Heart right ventricle (tissue), 16 donors: ENCODE results near the gene GK. TPM values are rescaled to one million over a fixed set of nuclear protein-coding genes. Genes with fewer than 3 reads are reported as not detected.
"Not testable (repeated sequence)": the region's sequence is repeated elsewhere in the genome, so short reads cannot be mapped to it uniquely, and the experiment has no call there.

Source experiments
- ATAC-seq, 8 donors: fragments of 200-7000 bp; cut with Tn5 transposase; one replicate each; pipeline ENCODE4 v1.9.1; 2020; ENCODE audit warnings: mild to moderate bottlenecking in 8 of 8, moderate library complexity in 8 of 8, moderate number of reproducible peaks in 1 of 8
- DNase-seq, 2 donors: peaks; one replicate each; pipeline ENCODE4 v3.0.0-alpha.2; 2020
- H3K27ac ChIP-seq, 10 donors: fragments of 200-600 bp; sonication (generic) in 2 of 10; one replicate each; pipeline versions ENCODE4 v1.5.0 to v1.8.0; 2020 to 2022; ENCODE audit warnings: mild to moderate bottlenecking in 3 of 10
- H3K27me3 ChIP-seq, 7 donors: fragments of 200-600 bp; one replicate each; pipeline ENCODE4 v1.8.0; 2021 to 2022; ENCODE audit warnings: mild to moderate bottlenecking in 2 of 7
- H3K36me3 ChIP-seq, 9 donors: fragments of 200-600 bp; sonication (generic) in 1 of 9; one replicate each; pipeline versions ENCODE4 v1.5.0 to v1.8.0; 2020 to 2022; ENCODE audit warnings: mild to moderate bottlenecking in 2 of 9
- H3K4me1 ChIP-seq, 9 donors: fragments of 200-600 bp; sonication (generic) in 1 of 9; one replicate each; pipeline versions ENCODE4 v1.5.0 to v1.8.0; 2020 to 2022; ENCODE audit warnings: mild to moderate bottlenecking in 4 of 9
- H3K4me3 ChIP-seq, 10 donors: fragments of 200-600 bp; sonication (generic) in 2 of 10; one replicate each; pipeline versions ENCODE4 v1.5.0 to v1.8.0; 2020 to 2022; ENCODE audit warnings: mild to moderate bottlenecking in 7 of 10, moderate library complexity in 2 of 10
- H3K9me3 ChIP-seq, 11 donors: fragments of 200-600 bp in 10 of 11; sonication (generic) in 2 of 11; one replicate each; pipeline versions ENCODE4 v1.5.0 to v1.8.0; 2013 to 2022; ENCODE audit warnings: mild to moderate bottlenecking in 2 of 11, control low read depth in 1 of 11, moderate library complexity in 1 of 11
- CTCF ChIP-seq, 9 donors: fragments of 200-600 bp; sonication (generic) in 2 of 9; IDR thresholded peaks; one replicate each; pipeline versions ENCODE4 v1.5.0 to v1.8.0; 2021 to 2022; ENCODE audit warnings: antibody characterized with exemption in 9 of 9, mild to moderate bottlenecking in 5 of 9, moderate library complexity in 1 of 9
- WGBS, 2 donors: extraction: QIAGEN DNeasy Blood & Tissue Kit; methylation state at CpG; one replicate each; pipeline ENCODE4 v1.1.7; 2013; ENCODE audit warnings: inconsistent platforms in 1 of 2; 5-methylcytosine and 5-hydroxymethylcytosine counted together
- intact Hi-C, 10 donors: fragments of 100-400 bp; cut with DNase I; formaldehyde crosslinking; loops; one replicate each; pipeline versions ENCODE4 v1.11.1 to v1.14.2; 2022
- polyA plus RNA-seq, 2 donors: library from polyadenylated mRNA; stranded (reverse); fragments of 200-250 nt; gene quantifications; one replicate each; pipeline ENCODE4 v1.2.3, GENCODE V29; 2013
- total RNA-seq, 10 donors: library from RNA; stranded (reverse); fragmentation: NEBNext Ultra II Directional in 3 of 10; extraction: Animal tissue kit (Norgen Biotek cat#: 25700) in 3 of 10; gene quantifications; one replicate each; pipeline versions ENCODE4 v1.2.1 to v1.2.4, GENCODE V29; 2021 to 2023
- donor health status: Arrhythmogenic right ventricular cardiomyopathy.
- donor health status: ischemic (EF 13 %, LVEDD 7.1; RV severe dilation, severe dysfunction).
- donor health status: healthy with polysubstance abuse.
- donor health status: DM: no; HTN: yes; CAD: no.
- donor health status: DM: no; HTN: no; CAD: no.
- donor health status: ischemic (EF 25% LVEDD 6.9; RV normal size, moderate dysfunction).
- donor health status: ischemic (EF 25% LVEDD 5.7; RV mildly dilated, moderate dysfunction).
- donor health status: healthy.
- donor health status: DM: yes; HTN: yes; CAD: no.
- donor health status: Ischemic cardiomyopathy.
- donor health status: ischemic (EF 35%, LVEDD 5.7; RV mildly dilated, moderate dysfunction).
- donor health status: nonischemic (EF 11% LVEDD 7.7; RV severe dilation, severe dysfunction).
- donor health status: DM: yes; HTN: yes; CAD: no.
- donor health status: PGD.
- donor health status: ischemic (EF 29% LVEDD 5.4; RV normal size, mild dysfunction).
- donor health status: nonischemic (EF 23%, LVEDD 6.1; RV moderate dilation, normal function).

The GK gene
- total and polyA plus RNA-seq, 12 donors, result 3.6 to 13.6 (median 9.6) TPM

- Histone ChIP-seq H3K9me3 (peaks cover 0 to 3% (median 0%) of the 10 kb centered on the region in 11 donors), H3K4me1 (peaks cover 0 to 8% (median 0%) of the 10 kb centered on the region in 9 donors), H3K27me3 (no peaks in the 10 kb centered on the region), H3K27ac (no peak overlapping the region), H3K36me3 (no peaks in the 10 kb centered on the region), H3K4me3 (no peak overlapping the region)
- intact Hi-C loops, result loop anchor here in 4 of 10 donors (5.0 to 10.0 kb wide), 3 partner anchors 72 to 79 kb away; no protein-coding TSS in a partner anchor
- ATAC-seq, result no peak
- DNase-seq, result no peak
- TF ChIP-seq CTCF (IDR thresholded peaks at IDR 0.05), result peak in 8 of 9 donors; percentile 16 to 44 (median 34)
- WGBS, 2 donors, result 62 to 64% methylated on average over 4 of the region's 4 CpGs
These were observed 17.6 kb upstream of the GK start for GRCh38 chrX:30635630-30636029.

GRCh38 chrX:30637874-30638815 lies 15.1 kb upstream of the GK start:
- peaks cover 0 to 3% (median 0%) of the 10 kb centered on the region in 11 donors for H3K9me3 ChIP-seq
- H3K27ac ChIP-seq, result peak overlapping the region in 1 of 10 donors; percentile 78
- H3K4me3 ChIP-seq, result no peak overlapping the region
- H3K27me3 ChIP-seq, result no peaks in the 10 kb centered on the region
- H3K36me3 ChIP-seq, result no peaks in the 10 kb centered on the region
- TF ChIP-seq CTCF (IDR thresholded peaks at IDR 0.05), result no peak
- WGBS, 2 donors, result 89 to 100% methylated on average over 8 of the region's 8 CpGs
- ATAC-seq (peak in 5 of 8 donors; percentile 16 to 50 (median 44)), DNase-seq (no peak)
- peaks cover 0 to 21% (median 0%) of the 10 kb centered on the region in 9 donors for H3K4me1 ChIP-seq
- intact Hi-C loops, result loop anchor here in 4 of 10 donors (5.0 to 10.0 kb wide), 3 partner anchors 69 to 77 kb away; no protein-coding TSS in a partner anchor

- not testable (repeated sequence) for DNase-seq
- 90 to 97% methylated on average over 5 of the region's 5 CpGs for WGBS, 2 donors
These were observed 13.5 kb upstream of the GK start for GRCh38 chrX:30639702-30640101.

DNA sequence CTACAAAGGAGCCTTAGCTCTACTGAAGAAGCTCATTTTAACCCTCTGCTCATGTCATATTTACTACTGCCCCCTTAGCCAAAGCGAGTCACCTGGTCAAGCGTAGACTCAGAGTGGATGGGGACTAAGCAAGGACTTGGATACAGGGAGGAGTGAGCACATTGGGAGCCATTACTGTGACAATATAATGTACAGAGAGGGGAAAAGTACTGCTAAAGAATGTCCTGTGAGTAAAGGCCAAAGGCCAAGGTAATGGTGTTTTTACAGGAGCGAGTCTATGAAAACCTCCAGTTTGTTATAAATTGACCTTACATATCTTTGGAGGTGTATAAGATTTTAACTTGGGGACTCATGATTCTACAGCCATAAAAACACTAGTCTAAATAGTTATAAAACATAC lies 10.6 kb upstream of the GK start:
- Histone ChIP-seq H3K27ac (peak overlapping the region in 2 of 10 donors; percentile 16 to 89), H3K4me1 (peaks cover 0 to 21% (median 0%) of the 10 kb centered on the region in 9 donors), H3K4me3 (no peak overlapping the region), H3K27me3 (no peaks in the 10 kb centered on the region), H3K36me3 (no peaks in the 10 kb centered on the region), H3K9me3 (peaks cover 0 to 3% (median 0%) of the 10 kb centered on the region in 11 donors)
- WGBS, 2 donors, result 80 to 92% methylated on average over 3 of the region's 3 CpGs
- intact Hi-C loops, result no loop called here
- DNase-seq (no peak), ATAC-seq (no peak)
- no peak for TF ChIP-seq CTCF (IDR thresholded peaks at IDR 0.05)

More at GRCh38 chrX:30639702-30640101, 13.5 kb upstream of the GK start:
- H3K4me1 ChIP-seq, result peaks cover 0 to 21% (median 0%) of the 10 kb centered on the region in 9 donors
- ATAC-seq, H3K27me3 ChIP-seq, H3K27ac ChIP-seq, H3K9me3 ChIP-seq, H3K36me3 ChIP-seq, H3K4me3 ChIP-seq: not testable (repeated sequence)
- intact Hi-C loops, result loop anchor here in 4 of 10 donors (5.0 to 10.0 kb wide), 3 partner anchors 68 to 75 kb away; no protein-coding TSS in a partner anchor
